ENCODE results near the gene CNGA3.

Gene CNGA3

GRCh38 chr2:98376996-98377395 lies 30.7 kb downstream of the CNGA3 start:
- no peak for DNase-seq (ENCODE audit: low spot score)

DNA sequence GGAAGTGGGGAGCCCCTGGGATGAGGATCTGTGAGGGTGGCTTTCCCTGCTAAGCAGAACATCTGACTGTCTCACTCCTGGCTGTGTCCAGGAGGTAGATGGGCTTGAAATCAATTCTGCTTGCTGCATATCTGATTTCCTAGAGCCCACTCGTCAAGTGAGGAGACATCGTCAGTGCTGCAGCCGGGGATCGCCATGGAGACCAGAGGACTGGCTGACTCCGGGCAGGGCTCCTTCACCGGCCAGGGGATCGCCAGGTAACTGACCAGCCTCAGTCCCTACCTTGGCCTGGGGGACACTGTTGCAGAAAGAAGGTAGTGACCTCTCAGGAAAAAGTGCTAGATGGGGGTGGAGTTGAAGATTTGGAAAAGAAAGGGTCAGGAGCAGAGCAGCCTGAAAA lies 31.3 kb downstream of the CNGA3 start:
- no peak for DNase-seq (ENCODE audit: low spot score)

DNA sequence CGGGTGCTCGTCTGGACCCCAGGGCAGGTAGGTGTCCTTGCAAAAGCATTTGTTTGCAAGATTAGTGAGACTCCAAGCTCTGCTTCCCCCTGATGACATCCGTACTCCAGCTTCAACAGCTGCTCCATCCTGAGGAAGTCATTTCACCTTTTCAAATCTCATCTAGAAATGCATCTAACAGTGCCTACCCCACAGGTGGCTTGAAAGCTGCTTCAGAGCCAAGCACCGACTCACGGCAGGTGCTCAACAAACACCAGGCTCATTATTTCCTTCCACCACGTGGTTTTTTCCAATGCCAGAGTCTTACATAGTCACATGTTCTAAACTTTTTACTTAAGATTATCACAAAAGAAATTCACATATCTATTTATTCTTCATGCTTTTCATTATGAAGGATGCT lies 31.9 kb downstream of the CNGA3 start:
- no peak for DNase-seq (ENCODE audit: low spot score)

GRCh38 chr2:98378901-98379300 lies 32.6 kb downstream of the CNGA3 start:
- DNase-seq (ENCODE audit: low spot score), result no peak

DNA sequence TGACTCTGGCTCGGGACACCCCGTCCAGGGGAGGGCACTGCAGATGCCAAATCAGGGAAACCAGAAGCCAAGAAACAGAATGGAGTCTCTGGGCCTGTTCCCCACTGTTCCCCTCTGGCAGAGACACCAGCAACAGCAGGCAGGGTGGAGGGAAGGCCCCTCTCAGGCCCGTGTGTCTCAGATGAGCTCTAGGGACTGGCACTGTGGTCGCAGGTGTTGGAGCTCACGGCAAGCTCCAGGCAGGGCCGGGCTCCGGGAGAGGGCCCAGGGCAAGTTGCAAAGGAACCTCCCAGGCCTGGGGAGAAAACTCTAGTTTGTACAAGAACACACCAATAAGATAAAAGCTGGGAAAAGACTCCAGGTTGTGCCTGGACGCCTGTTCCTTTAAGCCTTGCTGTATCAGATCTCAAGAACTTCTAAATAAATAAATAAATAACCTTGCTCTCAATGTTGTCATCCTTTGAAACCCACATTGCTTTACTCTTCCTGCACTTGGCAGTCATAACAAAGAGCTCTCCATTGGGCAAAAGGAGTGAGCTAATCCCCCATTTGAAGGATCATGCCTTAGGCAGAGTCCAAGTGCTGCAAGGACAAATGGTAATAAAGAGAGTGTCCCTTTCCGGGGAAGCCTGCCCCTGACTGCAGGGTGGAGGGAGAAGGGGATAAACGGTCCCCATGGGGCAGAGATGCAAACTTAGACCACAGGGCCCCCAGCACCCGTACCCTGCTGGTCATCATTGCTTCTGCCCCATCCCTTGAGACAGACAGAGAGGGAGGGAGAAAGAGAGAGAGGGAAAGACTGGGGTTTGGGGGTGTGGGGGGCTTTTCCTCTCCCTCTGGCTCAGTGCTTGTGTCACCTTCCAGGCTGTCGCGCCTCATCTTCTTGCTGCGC lies 33.3 kb downstream of the CNGA3 start:
- no peak for DNase-seq (ENCODE audit: low spot score)

- no peak for DNase-seq (ENCODE audit: low spot score)
Observed at GRCh38 chr2:98380203-98380535, 33.9 kb downstream of the CNGA3 start.

- DNase-seq (ENCODE audit: low spot score), result no peak
Observed at GRCh38 chr2:98381494-98381893, 35.2 kb downstream of the CNGA3 start.

- no peak for DNase-seq (ENCODE audit: low spot score)
Observed at GRCh38 chr2:98382086-98382485, 35.8 kb downstream of the CNGA3 start.

- no peak for DNase-seq (ENCODE audit: low spot score)
Observed at GRCh38 chr2:98382739-98383138, 36.5 kb downstream of the CNGA3 start.

GRCh38 chr2:98383166-98383565 lies 36.9 kb downstream of the CNGA3 start:
- DNase-seq (ENCODE audit: low spot score), result no peak

DNA sequence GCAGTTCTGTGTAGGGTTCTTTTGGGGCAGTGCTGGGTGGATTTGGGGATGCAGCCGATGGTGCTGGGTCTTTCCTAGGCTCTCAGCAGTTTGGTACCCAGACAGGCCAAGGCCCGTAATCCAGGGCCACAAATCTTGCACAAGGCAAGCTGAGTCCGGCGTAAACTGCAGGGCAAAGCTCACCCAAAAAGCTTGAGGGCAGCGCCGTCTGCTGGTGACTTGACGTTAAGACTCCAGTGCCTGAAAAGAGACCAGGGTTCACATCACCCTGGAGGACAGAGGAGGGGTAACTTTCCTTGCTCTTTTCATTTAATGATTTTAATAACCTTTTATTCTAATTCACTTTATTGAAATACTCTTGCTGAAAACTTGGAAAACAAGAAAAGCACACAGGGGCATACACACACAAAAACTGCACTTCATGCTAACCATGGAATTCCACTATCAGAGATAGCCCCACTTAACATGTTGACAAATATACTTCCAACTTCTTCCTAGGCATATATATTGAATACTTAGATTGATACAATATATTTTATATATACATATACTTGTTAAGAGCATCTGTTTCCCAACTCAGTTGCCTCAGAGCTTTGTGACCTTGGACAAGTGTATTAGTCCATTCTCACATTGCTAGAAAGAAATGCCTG lies 38.9 kb downstream of the CNGA3 start:
- peak; percentile 98 for DNase-seq (ENCODE audit: low spot score)

DNA sequence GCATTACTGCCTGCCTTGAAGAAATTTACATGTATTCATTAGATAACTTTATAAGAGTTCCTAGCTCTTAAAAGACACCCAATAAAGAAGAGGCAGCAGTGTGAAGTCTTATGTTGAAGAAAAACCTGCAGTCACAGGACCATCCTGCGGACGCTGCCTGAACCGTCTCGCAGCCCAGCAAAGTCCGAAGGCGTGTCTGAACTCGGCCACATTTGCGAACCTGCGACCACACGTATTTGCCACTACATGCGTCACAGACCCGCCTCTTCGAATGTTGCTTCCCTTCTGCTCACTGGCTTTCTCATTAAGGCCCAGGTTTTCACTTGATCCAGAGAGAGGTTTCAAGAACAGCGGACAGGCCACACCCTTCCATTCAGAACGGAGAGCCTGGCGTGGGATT lies 41.2 kb downstream of the CNGA3 start:
- no peak for DNase-seq (ENCODE audit: low spot score)

DNA sequence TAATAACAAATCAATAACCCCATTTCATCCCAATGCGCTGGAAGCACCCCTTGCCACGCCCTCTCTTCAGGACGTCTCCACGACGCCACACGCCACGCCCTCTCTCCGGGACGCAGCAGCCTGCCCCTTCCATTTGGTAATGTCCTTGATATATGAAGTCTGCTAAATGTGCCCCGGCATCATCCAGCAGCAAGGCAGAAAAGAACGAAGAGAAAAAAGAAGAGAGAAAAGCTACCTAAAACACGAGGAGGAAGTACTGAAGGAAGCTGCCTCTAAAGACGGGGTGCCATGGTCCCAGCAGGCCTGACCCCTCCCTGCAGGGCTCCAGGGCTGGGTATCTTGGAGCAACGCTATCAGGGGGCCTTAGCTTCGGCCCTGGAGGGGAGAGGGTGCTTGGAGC lies 41.8 kb downstream of the CNGA3 start:
- no peak for DNase-seq (ENCODE audit: low spot score)

DNA sequence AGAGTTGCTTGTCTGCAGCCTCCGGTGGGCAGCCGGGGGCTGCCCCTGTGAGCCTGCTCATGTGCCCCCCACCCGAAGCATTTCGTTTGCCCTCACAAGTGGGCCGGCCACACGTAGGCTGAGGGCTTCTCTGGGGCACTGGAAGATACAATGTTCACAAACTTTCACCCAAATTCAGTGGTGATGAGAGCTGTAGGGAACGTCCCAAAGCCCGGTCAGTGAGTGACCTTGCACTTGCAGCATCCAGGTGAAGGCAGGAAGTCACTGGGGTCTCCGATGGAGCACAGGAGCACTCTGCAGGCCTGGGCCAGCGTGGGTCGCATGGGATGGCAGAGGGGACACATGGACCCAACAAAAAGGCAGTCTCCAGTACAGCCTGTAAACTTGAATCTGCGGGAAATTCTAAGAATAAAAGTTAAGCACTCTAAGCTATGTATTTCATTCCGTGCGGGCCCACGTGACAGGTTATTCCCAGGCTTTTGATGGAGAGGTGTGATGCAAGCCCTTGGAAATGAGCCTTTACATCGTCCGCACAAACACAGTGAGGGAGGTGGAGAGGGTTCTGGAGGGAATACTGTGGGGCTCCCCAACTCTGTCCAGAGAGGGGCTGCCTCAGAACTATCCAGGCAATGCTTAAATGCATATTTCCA lies 42.5 kb downstream of the CNGA3 start:
- DNase-seq (ENCODE audit: low spot score), result no peak

- no peak for DNase-seq (ENCODE audit: low spot score)
Observed at GRCh38 chr2:98389251-98389605, 43.0 kb downstream of the CNGA3 start.

GRCh38 chr2:98390571-98391476 lies 44.6 kb downstream of the CNGA3 start:
- DNase-seq (ENCODE audit: low spot score), result no peak

- DNase-seq (ENCODE audit: low spot score), result no peak
Observed at GRCh38 chr2:98391581-98392270, 45.5 kb downstream of the CNGA3 start.

DNA sequence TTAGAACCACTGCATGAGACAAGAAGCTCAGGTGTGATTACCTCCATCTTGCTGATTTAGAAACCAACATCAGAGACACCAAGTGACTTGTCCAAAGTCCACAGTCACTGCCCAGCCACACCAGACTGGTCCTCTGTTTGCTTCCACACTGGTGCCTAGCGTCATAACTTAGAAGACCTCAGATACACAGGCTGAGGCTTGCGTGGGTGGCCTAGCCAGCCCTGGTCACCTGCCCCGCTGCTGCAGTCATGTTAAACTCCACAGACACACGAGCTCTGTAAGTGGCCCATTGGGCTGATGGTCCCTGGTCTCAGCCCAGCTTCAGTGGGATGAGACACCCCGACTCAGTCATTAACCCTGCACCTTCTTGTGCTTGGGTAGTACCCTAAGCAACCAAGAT lies 47.1 kb downstream of the CNGA3 start:
- DNase-seq (ENCODE audit: low spot score), result no peak

DNA sequence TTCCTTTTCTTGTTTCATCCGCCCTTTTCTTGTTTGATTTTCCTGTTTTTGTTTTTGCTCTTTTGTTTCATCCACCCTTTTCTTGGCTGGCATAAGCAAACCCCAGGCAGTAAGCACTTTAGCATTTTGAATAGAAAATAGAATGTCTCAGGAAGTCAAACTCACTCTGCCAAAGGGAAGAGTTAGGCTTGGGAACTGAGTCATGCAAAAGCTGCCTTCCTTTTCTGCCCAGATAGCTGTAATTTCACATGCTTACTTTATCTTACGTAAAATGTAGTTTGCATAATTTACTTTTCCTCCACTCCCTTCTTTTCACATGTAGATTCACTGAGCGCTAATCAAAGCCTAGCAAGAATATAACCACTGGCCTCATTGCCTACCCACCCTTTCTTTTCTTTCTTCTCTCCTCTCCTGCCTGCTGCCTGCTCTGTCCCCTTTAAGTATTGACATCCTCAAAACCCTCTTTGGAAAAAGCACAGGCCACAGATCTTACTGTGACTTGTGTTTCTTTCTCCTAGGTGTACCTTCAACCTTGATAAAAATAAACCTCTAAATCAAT lies 48.4 kb downstream of the CNGA3 start:
- DNase-seq (ENCODE audit: low spot score), result no peak

GRCh38 chr2:98395977-98396376 lies 49.7 kb downstream of the CNGA3 start:
- no peak for DNase-seq (ENCODE audit: low spot score)

- no peak for DNase-seq (ENCODE audit: low spot score)
Observed at GRCh38 chr2:98396745-98397355, 50.6 kb downstream of the CNGA3 start.

All from HuH-7 (cell line).